Adrenal gland (tissue), 5 donors: ENCODE measurements around the gene RASIP1.

Experiments
- POLR2A ChIP-seq, 2 donors: fragments of 450-650 bp; IDR thresholded peaks; one replicate each; pipeline ENCODE4 v1.6.1; 2017; ENCODE audit warnings: antibody characterized with exemption in 2 of 2, mild to moderate bottlenecking in 2 of 2, moderate library complexity in 1 of 2
- TF ChIP-seq, protein P1 (sequence below), 6 experiments: fragments of 450-650 bp in 4 of 6; fragments of 200-600 bp in 2 of 6; sonication (generic) in 1 of 6; IDR thresholded peaks; 1 replicate in 5 of 6; 2 replicates in 1 of 6; pipeline versions ENCODE4 v1.5.1 to v1.8.0; 2016 to 2021; ENCODE audit warnings: antibody characterized with exemption in 6 of 6, mild to moderate bottlenecking in 2 of 6, moderate library complexity in 1 of 6
- donor health status: DM: no; HTN: no; CAD: no.

DNA sequence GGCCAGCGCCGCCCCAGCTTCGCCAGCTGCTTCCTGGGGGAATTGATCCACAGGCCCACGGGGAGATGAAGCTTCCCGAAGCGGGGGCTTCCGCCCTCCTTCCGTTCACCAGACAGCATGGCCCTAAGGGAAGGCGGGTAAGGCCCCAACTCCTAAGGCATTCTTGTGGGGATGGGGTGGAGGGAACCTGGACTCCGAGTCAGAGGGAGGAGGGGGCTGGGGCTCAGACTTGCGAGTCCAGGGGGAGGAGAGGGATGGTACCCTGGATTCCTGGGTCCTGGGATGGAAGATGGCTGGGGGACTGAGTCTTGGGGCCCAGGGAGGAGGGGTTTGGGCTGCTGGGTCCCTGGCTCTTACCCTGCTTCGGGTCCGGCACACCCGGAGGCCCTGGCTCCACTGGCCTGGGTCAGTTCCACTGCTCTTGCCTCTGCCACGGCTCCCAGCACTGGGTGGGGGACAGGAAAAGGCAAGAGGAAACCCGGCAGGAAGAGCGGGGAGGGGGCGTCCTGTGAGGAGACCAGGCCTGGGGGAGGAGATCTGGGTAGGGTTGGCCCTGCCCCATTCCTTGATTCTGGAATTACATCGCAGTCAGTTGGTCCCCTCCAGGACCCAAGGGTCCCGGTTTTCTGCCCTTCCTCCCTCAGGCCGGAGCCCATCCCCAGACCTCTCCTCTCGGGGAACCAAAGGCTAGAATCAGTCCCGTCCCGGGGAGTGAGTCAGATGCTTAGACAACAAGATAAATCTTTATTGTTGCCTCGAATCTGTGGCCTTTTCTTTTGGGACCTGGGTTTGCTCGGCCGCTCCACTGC lies at the start of gene RASIP1:
- TF ChIP-seq POLR2A (IDR thresholded peaks at IDR 0.05), result peak; percentile 13 to 42
- TF ChIP-seq, protein P1, sequence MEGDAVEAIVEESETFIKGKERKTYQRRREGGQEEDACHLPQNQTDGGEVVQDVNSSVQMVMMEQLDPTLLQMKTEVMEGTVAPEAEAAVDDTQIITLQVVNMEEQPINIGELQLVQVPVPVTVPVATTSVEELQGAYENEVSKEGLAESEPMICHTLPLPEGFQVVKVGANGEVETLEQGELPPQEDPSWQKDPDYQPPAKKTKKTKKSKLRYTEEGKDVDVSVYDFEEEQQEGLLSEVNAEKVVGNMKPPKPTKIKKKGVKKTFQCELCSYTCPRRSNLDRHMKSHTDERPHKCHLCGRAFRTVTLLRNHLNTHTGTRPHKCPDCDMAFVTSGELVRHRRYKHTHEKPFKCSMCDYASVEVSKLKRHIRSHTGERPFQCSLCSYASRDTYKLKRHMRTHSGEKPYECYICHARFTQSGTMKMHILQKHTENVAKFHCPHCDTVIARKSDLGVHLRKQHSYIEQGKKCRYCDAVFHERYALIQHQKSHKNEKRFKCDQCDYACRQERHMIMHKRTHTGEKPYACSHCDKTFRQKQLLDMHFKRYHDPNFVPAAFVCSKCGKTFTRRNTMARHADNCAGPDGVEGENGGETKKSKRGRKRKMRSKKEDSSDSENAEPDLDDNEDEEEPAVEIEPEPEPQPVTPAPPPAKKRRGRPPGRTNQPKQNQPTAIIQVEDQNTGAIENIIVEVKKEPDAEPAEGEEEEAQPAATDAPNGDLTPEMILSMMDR (IDR thresholded peaks at IDR 0.05), result no peak
